K562 (cell line): ENCODE results near the gene ANXA9. TPM values are rescaled to one million over a fixed set of nuclear protein-coding genes. Genes with fewer than 3 reads are reported as not detected.
A peak's percentile ranks its signal among the peaks of the same experiment; 100 is the strongest.

Experiments used
- ETS1 ChIP-seq: conservative IDR thresholded peaks from 2 replicates; pipeline ENCODE4 v1.6.1; 2011; ENCODE audit warnings: low read depth, mild to moderate bottlenecking, low read length; ENCODE audit not compliant: control insufficient read depth
- GTF2F1 ChIP-seq: IDR thresholded peaks from 2 replicates; pipeline ENCODE4 v1.6.1; 2011; ENCODE audit warnings: low read depth, low read length, improper control_type of control experiment
- HINFP ChIP-seq: fragments of 450-650 bp; conservative IDR thresholded peaks from 2 replicates; pipeline ENCODE4 v1.6.1; 2016; ENCODE audit warnings: missing genetic modification characterization, low read depth, mild to moderate bottlenecking, control low read depth, missing compliant biosample characterization
- HNRNPL ChIP-seq: fragments of 200-400 bp; formaldehyde crosslinking; IDR thresholded peaks from 2 replicates; pipeline ENCODE4 v1.6.1; 2017; ENCODE audit warnings: low read depth, mild to moderate bottlenecking, low read length
- JUND ChIP-seq, 2 experiments: IDR thresholded peaks; 2 replicates in 1 of 2; 3 replicates in 1 of 2; pipeline ENCODE4 v1.6.1; 2011; ENCODE audit warnings: borderline replicate concordance in 2 of 2, low read depth in 2 of 2, low read length in 2 of 2, improper control_type of control experiment in 1 of 2, missing biosample characterization in 1 of 2, missing genetic modification characterization in 1 of 2, missing genetic modification reagents in 1 of 2
- MAZ ChIP-seq, 2 experiments: fragments of 450-650 bp in 1 of 2; sonication (generic) in 1 of 2; formaldehyde crosslinking; IDR thresholded peaks in 1 of 2; conservative IDR thresholded peaks in 1 of 2; 2 replicates each; pipeline versions ENCODE4 v1.4.0 to v1.5.0; 2020; ENCODE audit warnings: mild to moderate bottlenecking in 1 of 2, missing genetic modification reagents in 1 of 2
- NCOR1 ChIP-seq: fragments of 450-650 bp; IDR thresholded peaks from 2 replicates; pipeline ENCODE4 v1.6.1; 2016; ENCODE audit warnings: mild to moderate bottlenecking, moderate library complexity
- SMARCA4 ChIP-seq: fragments of 450-650 bp; IDR thresholded peaks from 2 replicates; pipeline ENCODE4 v1.6.1; 2016
- TAF7 ChIP-seq: fragments of 450-650 bp; IDR thresholded peaks from 2 replicates; pipeline ENCODE4 v1.6.1; 2016; ENCODE audit warnings: missing genetic modification characterization, missing compliant biosample characterization
- ZBTB49 ChIP-seq: sonication (generic); formaldehyde crosslinking; IDR thresholded peaks from 2 replicates; pipeline ENCODE4 v1.8.0; 2022; ENCODE audit warnings: missing genetic modification reagents, mild to moderate bottlenecking, borderline replicate concordance
- polyA plus RNA-seq, 8 experiments: library from polyadenylated mRNA; depleted of rRNA in 4 of 8; stranded (reverse) in 5 of 8; unstranded in 3 of 8; fragments of >200 nt; fragmentation: Nextera tagmentation in 2 of 8; fragmentation: Illumina TruSeq in 1 of 8; extraction: Ambion mirVana in 2 of 8; extraction: Trizol in 1 of 8; gene quantifications; 2 replicates each; pipeline versions ENCODE4 v1.2.1 to v1.2.3, GENCODE V29; 2011 to 2014; ENCODE audit warnings: inconsistent platforms in 1 of 8, missing spikeins in 1 of 8
- total RNA-seq, 7 experiments: library from RNA; depleted of rRNA in 6 of 7; stranded (reverse); fragments of >200 nt in 6 of 7; fragmentation: Illumina TruSeq in 2 of 7; extraction: Trizol in 2 of 7; gene quantifications; 2 replicates each; pipeline versions ENCODE4 v1.2.1 to v1.2.3, GENCODE V29; 2011 to 2021; ENCODE audit warnings: low replicate concordance in 1 of 7
- TF ChIP-seq, protein P1 (sequence below): sonication (generic); formaldehyde crosslinking; IDR thresholded peaks from 2 replicates; pipeline ENCODE4 v1.8.0; 2022; ENCODE audit warnings: mild to moderate bottlenecking, missing genetic modification reagents

The ANXA9 gene
- total and polyA plus RNA-seq, 9 of the 15 experiments (the other 6 are each of a cell fraction or from before 2014, with no cell fraction given), result 0.24 to 1.6 (median 0.57) TPM

GRCh38 chr1:150976879-150977694 lies 5.0 kb upstream of the ANXA9 start (continued):
- no peak for TF ChIP-seq ZBTB49 (CRISPR knock-in tag)
- peak; percentile 77 for TF ChIP-seq JUND (IDR thresholded peaks at IDR 0.05; ENCODE audit: borderline replicate concordance, low read depth, low read length)
- TF ChIP-seq JUND (tag; IDR thresholded peaks at IDR 0.05; ENCODE audit: borderline replicate concordance, low read depth, low read length), result peak; percentile 83; the same call in 2 of the 3 replicates
- TF ChIP-seq NCOR1, result peak; percentile 92
- TF ChIP-seq ETS1, result 0 out of 2 replicates have a peak, but pooled peaks have one; percentile 28
- TF ChIP-seq HINFP (tag), result no peak
- peak; percentile 62; the same call in 1 of the 2 replicates for TF ChIP-seq HNRNPL
- TF ChIP-seq, protein P1, sequence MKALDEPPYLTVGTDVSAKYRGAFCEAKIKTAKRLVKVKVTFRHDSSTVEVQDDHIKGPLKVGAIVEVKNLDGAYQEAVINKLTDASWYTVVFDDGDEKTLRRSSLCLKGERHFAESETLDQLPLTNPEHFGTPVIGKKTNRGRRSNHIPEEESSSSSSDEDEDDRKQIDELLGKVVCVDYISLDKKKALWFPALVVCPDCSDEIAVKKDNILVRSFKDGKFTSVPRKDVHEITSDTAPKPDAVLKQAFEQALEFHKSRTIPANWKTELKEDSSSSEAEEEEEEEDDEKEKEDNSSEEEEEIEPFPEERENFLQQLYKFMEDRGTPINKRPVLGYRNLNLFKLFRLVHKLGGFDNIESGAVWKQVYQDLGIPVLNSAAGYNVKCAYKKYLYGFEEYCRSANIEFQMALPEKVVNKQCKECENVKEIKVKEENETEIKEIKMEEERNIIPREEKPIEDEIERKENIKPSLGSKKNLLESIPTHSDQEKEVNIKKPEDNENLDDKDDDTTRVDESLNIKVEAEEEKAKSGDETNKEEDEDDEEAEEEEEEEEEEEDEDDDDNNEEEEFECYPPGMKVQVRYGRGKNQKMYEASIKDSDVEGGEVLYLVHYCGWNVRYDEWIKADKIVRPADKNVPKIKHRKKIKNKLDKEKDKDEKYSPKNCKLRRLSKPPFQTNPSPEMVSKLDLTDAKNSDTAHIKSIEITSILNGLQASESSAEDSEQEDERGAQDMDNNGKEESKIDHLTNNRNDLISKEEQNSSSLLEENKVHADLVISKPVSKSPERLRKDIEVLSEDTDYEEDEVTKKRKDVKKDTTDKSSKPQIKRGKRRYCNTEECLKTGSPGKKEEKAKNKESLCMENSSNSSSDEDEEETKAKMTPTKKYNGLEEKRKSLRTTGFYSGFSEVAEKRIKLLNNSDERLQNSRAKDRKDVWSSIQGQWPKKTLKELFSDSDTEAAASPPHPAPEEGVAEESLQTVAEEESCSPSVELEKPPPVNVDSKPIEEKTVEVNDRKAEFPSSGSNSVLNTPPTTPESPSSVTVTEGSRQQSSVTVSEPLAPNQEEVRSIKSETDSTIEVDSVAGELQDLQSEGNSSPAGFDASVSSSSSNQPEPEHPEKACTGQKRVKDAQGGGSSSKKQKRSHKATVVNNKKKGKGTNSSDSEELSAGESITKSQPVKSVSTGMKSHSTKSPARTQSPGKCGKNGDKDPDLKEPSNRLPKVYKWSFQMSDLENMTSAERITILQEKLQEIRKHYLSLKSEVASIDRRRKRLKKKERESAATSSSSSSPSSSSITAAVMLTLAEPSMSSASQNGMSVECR (CRISPR knock-in tag), result peak; percentile 33; the same call in 1 of the 2 replicates
- 0 out of 2 replicates have a peak, but pooled peaks have one; percentile 11 for TF ChIP-seq GTF2F1
- TF ChIP-seq SMARCA4, result peak; percentile 98
- TF ChIP-seq MAZ (CRISPR knock-in tag; conservative IDR thresholded peaks at IDR 0.05 in 1 of 2, IDR thresholded peaks at IDR 0.05 in 1 of 2), result peak; percentile 46 to 59; a peak in 3 of 4 replicates
- no peak for TF ChIP-seq TAF7 (tag)
